Endothelial cell of hepatic sinusoid (primary cell): ENCODE measurements around the gene SFSWAP.
"Not testable (repeated sequence)": the region's sequence is repeated elsewhere in the genome, so short reads cannot be mapped to it uniquely, and the experiment has no call there.

Source experiments
- in situ Hi-C: cut with HindIII; loops from 2 replicates; pipeline ENCODE4 v1.10.0; 2017; ENCODE audit warnings: low sequenced_read_pairs

Gene SFSWAP

DNA sequence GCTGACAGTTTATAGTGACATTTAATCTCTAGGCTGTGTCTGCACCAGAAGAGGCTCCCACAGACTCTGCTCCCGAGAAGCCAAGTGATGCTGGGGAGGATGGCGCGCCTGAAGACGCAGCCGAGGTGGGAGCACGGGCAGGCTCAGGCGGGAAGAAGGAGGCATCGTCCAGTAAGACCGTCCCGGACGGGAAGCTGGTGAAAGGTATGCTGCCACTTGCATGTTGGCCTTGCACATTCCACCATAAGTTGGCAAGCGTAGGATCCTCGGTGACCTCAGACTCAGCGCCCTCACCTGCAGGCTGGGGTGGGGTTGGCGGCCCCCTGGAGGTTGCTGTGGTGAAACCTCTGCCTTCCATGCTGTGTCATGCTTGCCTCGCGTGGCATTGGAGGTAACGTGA lies 45.6 kb downstream of the SFSWAP start:
- in situ Hi-C loops, result no loop called here

DNA sequence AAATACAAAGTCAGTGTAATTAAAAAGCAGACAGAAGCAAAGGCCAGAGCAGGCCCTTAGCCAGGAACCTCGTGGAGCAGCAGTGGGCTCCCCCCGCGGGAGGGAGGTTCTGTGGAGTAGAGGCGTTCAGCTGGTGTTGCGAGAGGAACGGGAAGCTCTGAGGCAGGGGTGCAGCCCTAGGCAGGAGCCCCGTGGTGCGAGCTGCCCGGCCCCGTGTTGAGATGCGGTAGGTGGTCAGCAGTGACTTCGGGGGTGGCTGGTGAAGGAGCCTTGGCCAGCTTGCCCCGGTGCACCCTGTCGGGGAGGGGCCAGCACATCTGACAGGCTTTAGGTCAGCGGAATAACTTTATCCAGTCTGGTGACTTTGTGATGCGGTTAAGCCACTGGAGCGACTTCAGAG lies 46.2 kb downstream of the SFSWAP start:
- in situ Hi-C loops, result no loop called here

DNA sequence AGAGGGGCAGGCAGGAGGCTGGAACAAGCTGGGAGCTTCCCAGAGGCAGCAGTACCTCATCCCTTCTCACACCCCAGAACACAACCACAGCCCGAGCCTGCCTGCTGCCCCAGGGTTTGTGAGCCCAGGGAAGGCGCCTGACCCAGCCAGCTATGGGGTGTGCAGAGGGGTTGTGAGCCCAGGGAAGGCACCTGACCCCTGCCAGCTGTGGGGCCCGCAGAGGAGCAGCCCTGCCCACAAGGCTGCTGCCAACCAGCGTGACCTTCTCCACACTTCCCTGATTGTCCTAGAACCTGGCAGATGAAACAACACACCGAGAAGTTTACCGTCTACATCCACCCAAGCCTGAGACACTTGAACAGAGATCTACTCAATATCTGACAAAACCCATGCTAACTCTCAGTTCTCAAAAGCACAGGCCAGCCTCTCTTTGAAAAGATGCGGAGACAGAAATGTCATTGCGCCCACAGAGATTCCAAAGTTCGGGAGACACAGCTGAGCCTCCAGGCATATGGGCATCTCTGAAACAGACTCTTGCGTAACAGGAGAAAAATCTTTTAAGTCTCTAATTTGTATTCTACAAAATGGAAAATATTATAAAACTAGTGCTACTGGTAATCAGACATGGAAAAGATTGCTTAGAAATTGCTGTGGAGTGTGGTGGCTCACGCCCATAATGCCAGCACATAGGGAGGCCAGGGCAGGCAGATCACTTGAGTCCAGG lies 47.3 kb downstream of the SFSWAP start:
- in situ Hi-C loops, result no loop called here

DNA sequence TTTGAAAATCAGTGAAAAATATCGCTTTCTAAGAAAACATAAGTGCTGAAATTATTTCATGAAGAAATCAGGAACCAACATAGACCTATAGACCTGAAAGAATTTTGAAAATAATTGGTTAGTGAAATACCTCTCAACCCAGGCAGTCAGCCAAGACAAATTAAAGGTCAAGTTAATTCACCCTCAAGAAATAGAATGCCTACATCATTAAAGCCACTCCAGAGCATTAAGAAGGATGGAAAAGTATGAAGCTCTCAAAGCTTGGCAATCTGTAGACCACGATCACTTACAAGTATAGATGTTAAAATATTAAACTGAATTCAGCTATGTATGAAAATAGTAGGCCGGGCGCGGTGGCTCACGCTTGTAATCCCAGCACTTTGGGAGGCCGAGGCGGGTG lies 48.3 kb downstream of the SFSWAP start:
- in situ Hi-C loops, result no loop called here

DNA sequence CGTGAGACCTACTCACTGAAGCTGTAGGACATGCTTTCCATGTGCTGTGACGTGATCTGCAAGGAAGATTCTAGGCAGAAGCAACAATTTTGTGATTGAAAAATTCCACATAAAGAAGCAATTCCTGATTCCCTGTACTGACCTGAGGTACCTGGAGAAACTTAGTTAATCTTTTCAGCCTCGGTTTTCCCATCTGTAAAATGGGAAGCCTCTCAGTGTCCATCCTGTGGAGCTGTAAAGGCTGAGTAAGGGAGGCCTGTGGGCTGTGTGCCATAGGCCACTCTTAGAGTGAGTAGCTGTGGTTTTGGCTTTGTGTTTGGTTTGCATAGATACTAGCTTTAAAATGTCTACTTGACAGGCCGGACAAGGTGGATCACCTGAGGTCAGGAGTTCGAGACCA lies 50.7 kb downstream of the SFSWAP start:
- in situ Hi-C loops, result no loop called here

DNA sequence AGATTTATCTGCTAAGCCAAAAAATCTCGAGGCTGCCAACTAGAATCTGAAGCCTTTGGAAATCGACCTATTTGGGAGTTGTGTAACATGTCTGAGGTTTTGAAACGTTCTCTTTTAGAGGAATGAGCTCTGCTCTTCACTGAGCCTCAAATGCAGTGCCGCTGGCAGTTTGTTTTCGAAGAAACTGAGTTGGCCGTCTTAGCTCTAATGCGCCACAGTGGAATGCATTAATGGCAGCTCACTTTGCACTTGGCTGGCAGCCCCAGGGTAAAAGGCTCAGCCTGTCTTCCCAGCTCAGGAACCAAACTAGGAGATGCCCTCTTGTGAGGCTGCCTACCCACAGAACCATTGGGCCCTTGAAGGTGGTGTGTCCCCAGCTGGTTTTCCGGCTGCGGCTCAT lies 53.8 kb downstream of the SFSWAP start:
- in situ Hi-C loops, result no loop called here

DNA sequence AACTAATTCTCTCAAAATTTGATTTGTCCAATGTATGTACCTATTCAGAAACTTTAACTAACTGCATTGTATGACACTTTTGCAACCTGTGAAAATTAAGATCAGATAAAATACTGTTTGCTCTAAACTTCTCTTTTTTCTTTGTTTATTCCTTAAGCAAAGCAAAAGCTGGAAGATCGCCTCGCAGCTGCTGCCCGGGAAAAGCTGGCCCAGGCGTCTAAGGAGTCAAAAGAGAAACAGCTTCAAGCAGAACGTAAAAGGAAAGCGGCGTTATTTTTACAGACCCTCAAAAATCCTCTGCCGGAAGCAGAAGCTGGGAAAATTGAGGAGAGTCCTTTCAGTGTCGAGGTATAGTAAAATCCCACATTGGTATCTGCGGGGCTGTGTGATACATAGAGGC lies 55.1 kb downstream of the SFSWAP start:
- in situ Hi-C loops, result no loop called here

DNA sequence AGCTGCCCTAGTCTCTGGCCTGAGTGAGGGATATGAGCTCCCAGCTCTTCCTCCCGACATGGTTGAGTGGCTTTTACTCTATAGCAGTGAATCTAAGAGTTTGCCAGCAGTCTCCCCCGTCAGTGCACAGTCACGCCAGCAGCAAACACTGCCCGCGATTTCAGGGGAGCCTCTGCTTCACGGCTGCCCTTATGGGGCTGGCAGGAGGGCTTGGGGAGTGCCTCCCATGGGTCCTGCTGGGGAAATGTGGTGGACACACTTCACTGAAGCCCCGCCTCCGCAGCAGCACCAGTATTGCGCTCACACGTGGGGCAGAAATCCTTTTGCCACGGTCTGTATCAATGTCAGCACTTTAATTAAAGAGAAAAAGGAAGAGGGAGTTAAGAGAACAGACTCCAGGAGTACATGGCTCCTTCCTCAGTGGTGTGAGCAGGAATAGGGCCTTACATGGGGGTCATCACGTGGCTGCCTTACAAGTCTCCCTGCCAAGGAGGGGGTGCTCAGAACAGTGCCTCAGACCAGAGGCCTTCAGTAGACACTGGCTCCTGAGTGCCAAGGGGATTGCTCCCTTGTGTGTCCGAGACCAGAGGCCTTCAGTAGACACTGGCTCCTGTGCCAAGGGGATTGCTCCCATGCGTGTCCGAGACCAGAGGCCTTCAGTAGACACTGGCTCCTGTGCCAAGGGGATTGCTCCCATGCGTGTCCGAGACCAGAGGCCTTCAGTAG lies 55.7 kb downstream of the SFSWAP start:
- in situ Hi-C loops, result no loop called here

DNA sequence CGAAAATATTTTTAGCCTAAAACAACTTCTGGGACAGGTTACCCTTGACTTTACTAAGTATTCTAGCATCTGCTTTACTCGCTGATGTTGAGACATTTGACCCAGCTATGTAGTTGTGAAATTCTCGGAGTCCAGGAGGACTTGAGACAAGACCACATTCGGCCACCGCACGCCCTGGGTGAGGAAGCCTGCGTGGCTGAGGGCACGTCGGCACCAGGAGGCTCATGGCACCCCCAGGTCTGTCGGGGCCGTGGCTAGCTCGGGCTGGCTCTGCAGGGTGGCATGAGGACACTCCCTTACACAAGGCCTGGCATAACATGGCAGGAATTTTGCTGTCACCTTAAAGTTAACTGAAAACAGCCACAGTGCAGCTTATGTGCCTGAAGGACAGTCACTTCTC lies 59.2 kb downstream of the SFSWAP start:
- in situ Hi-C loops, result no loop called here

DNA sequence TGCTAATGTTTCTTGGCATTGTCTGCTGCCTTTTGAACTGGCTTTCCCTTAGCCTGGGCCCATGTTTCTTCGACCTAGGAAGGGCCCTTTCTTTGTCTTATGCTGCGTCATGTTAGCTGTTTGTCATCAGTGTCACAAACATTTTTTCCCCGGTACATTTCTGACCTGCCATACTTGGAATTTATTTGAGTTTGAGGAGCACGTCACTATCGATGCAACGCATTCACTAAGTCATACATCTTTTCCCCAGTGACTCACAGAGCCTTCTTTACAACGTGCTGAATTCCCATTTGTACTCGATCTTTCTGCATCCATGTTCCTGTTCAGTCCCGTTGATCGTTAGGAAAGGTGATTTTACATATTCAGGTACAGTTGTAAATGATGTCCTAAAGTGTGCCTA lies 61.1 kb downstream of the SFSWAP start:
- in situ Hi-C loops, result no loop called here

DNA sequence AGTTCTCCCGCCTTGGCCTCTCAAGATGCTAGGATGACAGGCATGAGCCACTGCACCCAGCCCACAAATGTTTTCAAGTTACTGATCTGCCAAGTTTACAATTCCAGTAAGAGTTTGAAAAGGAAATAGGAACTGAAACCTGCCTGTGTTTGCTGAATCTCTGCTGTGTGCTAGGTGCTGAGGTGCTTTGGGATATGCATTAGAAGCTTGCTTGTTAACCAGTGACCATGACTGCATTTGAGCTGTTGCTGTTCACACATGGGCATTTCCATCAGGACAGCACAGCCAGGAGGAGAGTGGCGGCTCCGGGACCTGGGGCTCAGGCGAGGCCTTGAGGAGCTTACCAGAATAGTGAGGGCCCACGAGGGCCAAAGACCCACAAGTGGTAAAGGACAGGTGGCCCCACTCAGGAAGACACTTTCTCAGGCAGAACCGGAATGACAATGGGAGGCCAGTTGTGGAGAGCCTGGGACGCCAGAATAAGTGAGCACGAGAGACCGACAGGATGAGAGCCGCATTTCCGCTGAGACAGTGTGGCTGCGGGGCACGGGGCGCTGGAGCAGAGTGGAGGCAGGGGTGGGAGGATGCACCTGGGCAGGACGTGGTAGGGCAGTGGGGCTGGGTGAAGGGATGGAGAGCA lies 62.8 kb downstream of the SFSWAP start:
- in situ Hi-C loops, result no loop called here

DNA sequence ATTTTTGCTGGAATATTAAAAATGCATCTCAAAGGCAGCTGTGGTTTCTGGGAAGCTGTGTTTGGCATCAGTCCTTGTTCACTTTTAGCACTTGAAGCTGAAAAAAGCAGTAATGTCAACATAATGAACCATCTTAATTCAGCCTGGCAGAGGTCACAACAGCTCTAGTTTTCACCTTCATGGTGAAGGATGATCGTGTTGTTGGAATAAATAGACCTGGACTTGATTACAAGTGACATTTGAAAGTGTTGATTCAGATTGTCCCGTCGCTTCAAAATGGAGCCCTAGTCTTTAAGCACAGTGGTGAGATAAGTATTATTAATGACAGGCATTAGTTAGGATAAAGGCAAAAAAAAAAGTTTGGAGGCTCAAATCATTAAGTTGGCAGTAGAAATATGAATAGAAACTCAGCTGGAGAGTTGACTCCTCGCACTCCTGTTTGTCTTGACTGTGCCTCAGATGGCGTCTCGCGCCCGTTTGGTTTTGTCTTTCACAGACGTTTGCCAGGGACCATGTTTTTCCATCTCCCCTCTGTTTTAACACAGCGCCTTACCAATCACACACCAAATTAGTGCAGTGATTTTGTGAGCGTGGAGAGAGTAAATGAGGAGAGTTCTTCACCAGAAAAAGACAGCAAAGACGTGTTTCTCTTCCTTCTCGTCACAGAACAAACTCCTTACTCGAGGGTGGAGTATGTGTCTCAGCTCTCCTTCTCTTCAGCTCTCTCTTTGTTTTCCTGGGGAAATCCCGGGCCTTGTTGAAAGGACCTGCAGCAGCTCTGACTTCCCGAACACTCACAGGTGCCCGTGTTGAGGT lies 63.9 kb downstream of the SFSWAP start:
- in situ Hi-C loops, result no loop called here

DNA sequence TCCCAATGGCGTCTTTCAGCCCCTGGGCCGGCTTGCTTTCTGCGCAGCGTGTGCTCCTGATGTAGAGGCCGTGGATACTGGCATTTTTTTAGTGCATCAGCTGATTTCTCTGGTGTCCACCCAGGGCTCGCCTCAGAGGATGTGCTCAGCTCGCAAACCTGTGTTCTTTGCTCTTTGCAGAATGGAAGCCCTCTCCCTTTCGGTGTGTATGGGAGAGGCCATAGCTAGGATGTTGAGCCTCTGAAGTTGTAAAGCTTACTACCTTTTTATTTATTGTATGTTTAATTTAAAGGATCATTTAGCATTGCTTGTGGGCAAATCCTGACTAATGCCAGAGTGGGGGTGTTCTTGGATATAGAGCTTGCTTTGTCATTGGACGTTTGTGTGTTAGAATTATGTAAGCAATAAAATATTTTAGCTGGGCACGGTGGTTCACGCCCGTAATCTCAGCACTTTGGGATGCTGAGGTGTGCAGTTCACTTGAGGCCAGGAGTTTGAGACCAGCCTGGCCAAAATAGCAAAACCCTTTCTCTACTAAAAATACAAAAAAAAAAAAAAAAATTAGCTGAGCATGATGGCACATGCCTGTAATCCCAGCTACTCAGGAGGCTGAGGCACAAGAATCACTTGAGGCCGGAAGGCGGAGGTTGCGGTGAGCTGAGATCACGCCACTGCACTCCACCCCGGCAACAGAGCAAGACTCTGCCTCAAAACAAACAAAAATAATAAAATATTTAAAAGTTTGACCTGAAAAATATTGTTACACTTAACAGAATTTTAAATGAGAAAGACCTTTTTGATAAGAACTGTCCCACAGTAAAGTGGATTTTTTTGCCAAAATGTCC lies 64.7 kb downstream of the SFSWAP start:
- in situ Hi-C loops, result no loop called here

DNA sequence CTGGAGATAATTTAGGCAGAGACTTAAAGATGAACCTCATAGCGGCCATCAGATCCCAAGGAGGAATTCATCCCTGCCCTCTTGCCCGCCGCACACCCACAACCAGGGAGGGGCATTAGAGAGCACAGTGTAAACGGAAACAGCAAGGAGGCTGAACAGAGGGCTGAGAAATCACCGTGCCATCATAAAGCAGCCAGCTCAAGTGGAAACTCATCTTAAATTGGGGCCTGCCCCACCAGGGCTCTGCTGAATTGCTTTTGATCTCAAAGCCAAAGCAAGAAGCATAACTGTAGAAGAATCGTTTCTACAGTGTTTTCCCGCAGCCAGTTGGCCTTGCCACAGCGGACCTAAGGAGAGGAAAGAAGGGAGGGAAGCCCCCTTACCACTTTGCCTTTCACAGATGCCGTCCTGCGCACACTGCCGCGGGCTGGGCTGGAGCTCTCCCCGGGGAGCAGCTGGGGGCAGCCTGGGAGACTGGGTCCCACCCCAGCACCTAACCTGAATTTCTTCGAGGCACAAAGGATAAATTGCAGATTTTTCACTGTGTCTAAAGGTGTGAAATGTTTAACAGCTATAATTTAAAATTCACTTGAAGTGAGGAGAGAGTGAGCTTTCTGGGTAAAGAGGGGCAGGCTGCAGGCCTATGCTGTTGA lies 65.5 kb downstream of the SFSWAP start:
- in situ Hi-C loops, result no loop called here

DNA sequence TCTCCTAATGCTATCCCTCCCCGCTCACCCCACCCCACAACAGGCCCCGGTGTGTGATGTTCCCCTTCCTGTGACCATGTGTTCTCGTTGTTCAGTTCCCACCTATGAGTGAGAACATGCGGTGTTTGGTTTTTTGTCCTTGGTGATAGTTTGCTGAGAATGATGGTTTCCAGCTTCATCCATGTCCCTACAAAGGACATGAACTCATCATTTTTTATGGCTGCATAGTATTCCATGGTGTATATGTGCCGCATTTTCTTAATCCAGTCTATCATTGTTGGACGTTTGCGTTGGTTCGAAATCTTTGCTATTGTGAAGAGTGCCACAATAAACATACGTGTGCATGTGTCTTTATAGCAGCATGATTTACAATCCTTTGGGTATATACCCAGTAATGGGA lies 66.4 kb downstream of the SFSWAP start:
- in situ Hi-C loops, result not testable (repeated sequence)

DNA sequence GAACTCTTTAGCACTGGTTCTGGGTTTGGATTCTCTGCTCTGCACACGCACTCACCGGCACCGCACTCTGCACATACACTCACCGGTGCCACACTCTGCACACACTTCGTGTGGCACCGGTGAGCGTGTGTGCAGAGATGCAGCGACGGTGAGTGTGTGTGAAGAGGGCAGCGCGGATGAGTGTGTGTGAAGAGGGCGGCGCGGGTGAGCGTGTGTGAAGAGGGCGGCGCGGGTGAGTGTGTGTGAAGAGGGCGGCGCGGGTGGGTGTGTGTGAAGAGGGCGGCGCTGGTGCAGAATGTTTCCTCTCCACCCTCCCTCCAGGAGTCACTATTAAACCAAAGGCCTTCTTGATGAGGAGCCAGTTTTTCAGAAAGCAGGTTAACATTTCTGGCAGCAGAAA lies 68.1 kb downstream of the SFSWAP start:
- in situ Hi-C loops, result no loop called here

DNA sequence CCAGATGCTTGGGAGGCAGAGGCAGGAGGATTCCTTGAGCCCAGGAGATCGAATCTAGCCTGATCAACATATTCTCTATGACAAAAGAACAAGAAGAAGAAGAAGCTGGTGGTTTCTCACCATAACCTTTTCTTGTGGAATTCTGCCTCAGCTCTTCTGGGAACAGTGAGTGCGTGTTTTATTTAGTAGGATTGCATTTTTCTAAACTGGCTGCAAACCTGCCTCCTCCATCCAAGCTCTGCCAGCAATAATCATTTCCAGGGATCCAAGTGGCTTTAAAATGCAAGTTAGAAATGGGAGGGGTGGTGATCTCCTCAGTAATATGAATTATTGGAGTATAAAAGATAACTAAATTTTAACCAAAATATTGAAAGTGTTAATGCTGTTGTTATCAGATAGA lies 71.2 kb downstream of the SFSWAP start:
- in situ Hi-C loops, result no loop called here

DNA sequence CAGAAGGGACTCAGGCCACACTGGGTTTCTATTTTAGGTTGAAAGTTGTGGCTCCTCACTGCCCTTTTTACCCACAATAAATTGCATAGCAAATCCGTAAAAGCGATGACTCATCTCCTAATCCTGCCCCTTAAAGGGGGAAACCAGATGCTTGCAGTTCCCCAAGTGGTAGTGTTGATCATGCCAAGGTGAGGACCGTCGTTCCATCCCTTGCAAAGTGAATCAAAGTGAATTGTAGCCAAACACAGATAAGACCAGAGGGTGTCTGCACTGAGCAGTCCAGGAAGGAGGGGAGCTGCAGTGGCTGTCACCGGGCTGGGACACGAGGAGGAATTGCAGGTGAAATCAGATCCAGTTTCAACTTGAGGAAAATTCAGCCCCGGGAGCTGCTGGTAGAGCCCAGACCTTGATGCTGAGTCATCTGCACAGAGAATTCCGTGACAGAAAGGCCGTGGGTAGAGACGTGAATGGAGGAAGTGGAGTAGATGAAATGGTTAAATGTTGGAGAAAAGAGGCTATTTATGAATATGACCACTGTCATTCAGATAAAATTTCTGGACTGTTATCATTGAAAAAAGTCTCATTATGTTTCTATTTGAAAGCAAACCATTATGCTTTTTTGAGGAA lies 73.1 kb downstream of the SFSWAP start:
- in situ Hi-C loops, result no loop called here

DNA sequence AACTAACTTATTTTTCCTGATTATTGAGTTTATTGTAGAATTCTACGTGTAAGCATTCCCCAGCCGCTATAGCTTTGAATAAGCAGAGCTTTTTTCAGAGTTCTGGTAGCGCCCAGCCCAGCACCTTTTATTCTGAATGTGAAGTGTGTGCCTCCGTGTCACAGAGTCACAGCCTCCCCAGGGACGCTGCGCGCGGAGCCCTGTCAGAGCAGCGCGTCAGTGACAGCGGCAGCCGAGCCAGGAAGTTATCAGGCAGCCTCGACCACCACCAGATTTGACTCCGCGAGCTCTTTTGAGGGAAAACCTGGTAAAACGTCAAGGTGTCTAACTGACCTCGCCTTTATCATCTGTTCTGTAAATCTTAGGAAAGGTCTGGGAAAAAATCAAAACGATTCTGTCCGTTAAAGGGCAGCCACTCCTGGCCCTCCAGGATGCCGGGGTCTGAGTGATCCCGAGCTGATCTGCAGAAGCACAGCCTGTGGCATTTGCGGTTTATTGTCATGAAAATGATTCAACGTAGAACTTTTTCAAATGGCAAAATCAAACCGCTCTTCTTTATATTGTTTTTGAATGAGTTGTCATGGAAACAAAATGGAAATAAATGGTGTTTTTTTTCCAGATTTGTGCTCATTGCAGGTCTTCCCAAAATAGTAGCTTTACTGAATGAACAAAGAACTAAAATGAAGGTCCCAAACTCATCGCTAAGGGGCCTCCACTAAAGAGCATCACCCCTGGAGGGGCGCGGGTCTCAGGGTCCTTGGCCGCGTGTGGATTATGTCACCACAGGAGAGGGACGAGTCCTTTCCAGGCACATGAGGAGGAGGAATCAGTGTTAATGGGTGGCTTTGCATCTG lies 74.2 kb downstream of the SFSWAP start:
- in situ Hi-C loops, result no loop called here
